ENCODE measurements around the gene ZNF687.

GRCh38 chr1:151311589-151312331 lies 29.7 kb downstream of the ZNF687 start:
- no peak for TF ChIP-seq POLR2AphosphoS5 (IDR thresholded peaks at IDR 0.05; ENCODE audit: low read depth, low read length)
- no peak for TF ChIP-seq POLR2A (IDR thresholded peaks at IDR 0.05; ENCODE audit: low read depth, low read length)
- TF ChIP-seq TAF1 (IDR thresholded peaks at IDR 0.05; ENCODE audit: borderline replicate concordance, low read depth, low read length) = no peak
